HCT116 (cell line): ENCODE data around the gene KY.

ENCODE experiments used
- CEBPB ChIP-seq: IDR thresholded peaks from 2 replicates; pipeline ENCODE4 v1.6.1; 2012; ENCODE audit warnings: low read depth
- CTCF ChIP-seq, 3 experiments: fragments of 200-600 bp in 1 of 3; sonication (generic) in 1 of 3; IDR thresholded peaks in 2 of 3; conservative IDR thresholded peaks in 1 of 3; 2 replicates each; pipeline ENCODE4 v1.5.1; 2012 to 2017; ENCODE audit warnings: low read depth in 2 of 3, low read length in 2 of 3, antibody characterized with exemption in 1 of 3, borderline replicate concordance in 1 of 3, control low read depth in 1 of 3, mild to moderate bottlenecking in 1 of 3, mixed read lengths in 1 of 3, mixed run types in 1 of 3, moderate library complexity in 1 of 3; ENCODE audit not compliant: insufficient read depth in 1 of 3
- EGR1 ChIP-seq: IDR thresholded peaks from 2 replicates; pipeline ENCODE4 v1.6.1; 2012; ENCODE audit warnings: low read depth
- EZH2 ChIP-seq: fragments of 200-600 bp; sonication (generic); IDR thresholded peaks from 2 replicates; pipeline ENCODE4 v1.6.1; 2017; ENCODE audit warnings: antibody characterized with exemption, mixed run types
- POLR2A ChIP-seq: IDR thresholded peaks from 2 replicates; pipeline ENCODE4 v1.7.0; 2011; ENCODE audit warnings: borderline replicate concordance; ENCODE audit not compliant: insufficient read depth, insufficient read length; ENCODE audit errors: extremely low read depth
- POLR2AphosphoS5 ChIP-seq: IDR thresholded peaks from 2 replicates; pipeline ENCODE4 v1.6.1; 2011; ENCODE audit warnings: mild to moderate bottlenecking, low read depth, low read length, moderate library complexity
- RAD21 ChIP-seq: IDR thresholded peaks from 2 replicates; pipeline ENCODE4 v1.6.1; 2012; ENCODE audit warnings: low read depth, mild to moderate bottlenecking
- REST ChIP-seq: IDR thresholded peaks from 2 replicates; pipeline ENCODE4 v1.6.1; 2012; ENCODE audit warnings: low read depth
- SIN3A ChIP-seq: IDR thresholded peaks from 2 replicates; pipeline ENCODE4 v1.6.1; 2012; ENCODE audit warnings: low read depth
- TCF7L2 ChIP-seq: IDR thresholded peaks from 2 replicates; pipeline ENCODE4 v1.7.0; 2011; ENCODE audit warnings: borderline replicate concordance, inconsistent platforms; ENCODE audit not compliant: insufficient read depth, insufficient read length; ENCODE audit errors: extremely low read depth
- ZFX ChIP-seq: fragments of 450-650 bp; IDR thresholded peaks from 2 replicates; pipeline ENCODE4 v1.6.1; 2017

GRCh38 chr3:134576426-134576825, 74.4 kb downstream of the KY start:
- TF ChIP-seq CTCF (IDR thresholded peaks at IDR 0.05 in 2 of 3, conservative IDR thresholded peaks at IDR 0.05 in 1 of 3; ENCODE audit: borderline replicate concordance in 1 of 3, insufficient read depth in 1 of 3, low read depth in 2 of 3, low read length in 2 of 3) (no peak), TCF7L2 (no peak), RAD21 (no peak), EGR1 (no peak), POLR2AphosphoS5 (no peak), REST (no peak), SIN3A (no peak), POLR2A (no peak), CEBPB (no peak), EZH2 (no peak), ZFX (no peak)
